SU-DHL-6 (cell line): Measurements from ENCODE around the gene RHOV.

ENCODE experiments used
- CTCF ChIP-seq: fragments of 200-600 bp; sonication (generic); IDR thresholded peaks from one replicate; pipeline ENCODE4 v1.5.1; 2017; ENCODE audit warnings: antibody characterized with exemption, mild to moderate bottlenecking, low read length, moderate library complexity; ENCODE audit not compliant: insufficient read depth, poor library complexity, severe bottlenecking
- EZH2phosphoT487 ChIP-seq: fragments of 200-600 bp; sonication (generic), shearing (Covaris generic); conservative IDR thresholded peaks from 2 replicates; pipeline ENCODE4 v1.6.1; 2018; ENCODE audit warnings: mild to moderate bottlenecking, antibody characterized with exemption, low read length, moderate library complexity, mixed read lengths

GRCh38 chr15:40859206-40859851 lies 14.7 kb downstream of the RHOV start:
- TF ChIP-seq CTCF (peak; percentile 73), EZH2phosphoT487 (no peak)
